Smooth muscle cell (in vitro differentiated cells): ENCODE results near the gene DAPK2. TPM values are rescaled to one million over a fixed set of nuclear protein-coding genes. Genes with fewer than 3 reads are reported as not detected.

ENCODE experiments used
- DNase-seq: peaks from one replicate; lab custom pipeline; 2025; ENCODE audit not compliant: unreplicated experiment; lab: John Stamatoyannopoulos, UW
- H2AFZ ChIP-seq: fragments of 200-600 bp; sonication (generic); 2 replicates; pipeline ENCODE4 v1.6.0; 2016; ENCODE audit warnings: antibody characterized with exemption, low read depth, mild to moderate bottlenecking
- H3F3A ChIP-seq: fragments of 200-600 bp; sonication (generic); 2 replicates; pipeline ENCODE4 v1.6.0; 2017; ENCODE audit warnings: antibody characterized with exemption, low read depth
- H3K27ac ChIP-seq: fragments of 200-600 bp; sonication (generic); 2 replicates; pipeline ENCODE4 v1.5.1; 2016; ENCODE audit warnings: low read depth, mild to moderate bottlenecking
- H3K27me3 ChIP-seq: fragments of 200-600 bp; sonication (generic); 2 replicates; pipeline ENCODE4 v1.6.1; 2016; ENCODE audit warnings: low read depth, mild to moderate bottlenecking
- H3K36me3 ChIP-seq: fragments of 200-600 bp; sonication (generic); 2 replicates; pipeline ENCODE4 v1.5.1; 2016; ENCODE audit warnings: low read depth
- H3K4me1 ChIP-seq: fragments of 200-600 bp; sonication (generic); 2 replicates; pipeline ENCODE4 v1.5.1; 2016; ENCODE audit warnings: low read depth
- H3K4me2 ChIP-seq: fragments of 200-600 bp; sonication (generic); 2 replicates; pipeline ENCODE4 v1.6.0; 2016; ENCODE audit warnings: mild to moderate bottlenecking
- H3K4me3 ChIP-seq: fragments of 200-600 bp; sonication (generic); 2 replicates; pipeline ENCODE4 v1.5.1; 2016; ENCODE audit warnings: mild to moderate bottlenecking
- H3K79me2 ChIP-seq: fragments of 200-600 bp; sonication (generic); 2 replicates; pipeline ENCODE4 v1.6.0; 2016; ENCODE audit warnings: low read depth, mild to moderate bottlenecking
- H3K9ac ChIP-seq: fragments of 200-600 bp; sonication (generic); 2 replicates; pipeline ENCODE4 v1.6.0; 2016; ENCODE audit warnings: low read depth
- H3K9me3 ChIP-seq: fragments of 200-600 bp; sonication (generic); replicated peaks from 2 replicates; pipeline ENCODE4 v1.5.1; 2016; ENCODE audit warnings: low read depth
- H4K20me1 ChIP-seq: fragments of 200-600 bp; sonication (generic); 2 replicates; pipeline ENCODE4 v1.6.0; 2016; ENCODE audit warnings: low read depth
- CTCF ChIP-seq: fragments of 200-600 bp; sonication (generic); IDR thresholded peaks from 2 replicates; pipeline ENCODE4 v1.5.1; 2017; ENCODE audit warnings: borderline replicate concordance, mild to moderate bottlenecking, antibody characterized with exemption; ENCODE audit not compliant: insufficient read depth, poor library complexity, severe bottlenecking
- WGBS: methylation state at CpG from one replicate; pipeline ENCODE4 v1.1.7; 2016; ENCODE audit warnings: low lambda C conversion rate; 5-methylcytosine and 5-hydroxymethylcytosine counted together
- polyA plus RNA-seq: library from polyadenylated mRNA; unstranded; fragments of >200 nt; fragmentation: Nextera tagmentation; extraction: Ambion mirVana; gene quantifications from 2 replicates; pipeline ENCODE4 v1.2.1, GENCODE V29; 2016
- total RNA-seq: library from RNA; depleted of rRNA; stranded (reverse); fragments of >200 nt; gene quantifications from 2 replicates; pipeline ENCODE4 v1.2.3, GENCODE V29; 2014

DAPK2 gene
- total and polyA plus RNA-seq, 2 experiments from 2014 or later = not detected

GRCh38 chr15:64034519-64034918 lies 11.8 kb downstream of the DAPK2 start:
- H3K27me3 ChIP-seq = no peaks in the 10 kb centered on the region
- WGBS = 56% methylated on average over 4 of the region's 4 CpGs
- H3F3A ChIP-seq = no peaks in the 10 kb centered on the region
- H2AFZ ChIP-seq = no peak overlapping the region
- no peak overlapping the region for H3K4me2 ChIP-seq
- H4K20me1 ChIP-seq = no peaks in the 10 kb centered on the region
- DNase-seq = no peak
- H3K4me3 ChIP-seq = no peak overlapping the region
- no peaks in the 10 kb centered on the region for H3K79me2 ChIP-seq
- no peaks in the 10 kb centered on the region for H3K36me3 ChIP-seq
- H3K27ac ChIP-seq = no peak overlapping the region
- H3K9ac ChIP-seq = no peak overlapping the region
- no peak for TF ChIP-seq CTCF
- H3K4me1 ChIP-seq = no peaks in the 10 kb centered on the region
- H3K9me3 ChIP-seq = no peaks in the 10 kb centered on the region

GRCh38 chr15:64032329-64032728 lies 14.0 kb downstream of the DAPK2 start:
- H3K9ac ChIP-seq = no peak overlapping the region
- H3K4me1 ChIP-seq = peaks cover 3% of the 10 kb centered on the region
- no peaks in the 10 kb centered on the region for H3K9me3 ChIP-seq
- WGBS = 88% methylated on average over 5 of the region's 5 CpGs
- H3K4me2 ChIP-seq = no peak overlapping the region
- H3F3A ChIP-seq = no peaks in the 10 kb centered on the region
- no peak overlapping the region for H3K27ac ChIP-seq
- no peaks in the 10 kb centered on the region for H3K27me3 ChIP-seq
- H3K4me3 ChIP-seq = no peak overlapping the region
- no peaks in the 10 kb centered on the region for H3K79me2 ChIP-seq
- H4K20me1 ChIP-seq = no peaks in the 10 kb centered on the region
- H2AFZ ChIP-seq = no peak overlapping the region
- no peaks in the 10 kb centered on the region for H3K36me3 ChIP-seq
- TF ChIP-seq CTCF = no peak
- no peak for DNase-seq

GRCh38 chr15:64030123-64030522 lies 16.2 kb downstream of the DAPK2 start:
- Histone ChIP-seq H3K27me3 (no peaks in the 10 kb centered on the region), H3K79me2 (no peaks in the 10 kb centered on the region), H3K4me3 (no peak overlapping the region), H3K36me3 (no peaks in the 10 kb centered on the region), H3K9ac (no peak overlapping the region), H4K20me1 (no peaks in the 10 kb centered on the region), H3K9me3 (no peaks in the 10 kb centered on the region), H3F3A (no peaks in the 10 kb centered on the region), H2AFZ (no peak overlapping the region), H3K27ac (no peak overlapping the region), H3K4me2 (no peak overlapping the region), H3K4me1 (peaks cover 3% of the 10 kb centered on the region)
- TF ChIP-seq CTCF = no peak
- WGBS = 96% methylated on average over 4 of the region's 4 CpGs
- no peak for DNase-seq

- no peak overlapping the region for H3K4me3 ChIP-seq
- H3K4me1 ChIP-seq = peaks cover 3% of the 10 kb centered on the region
- no peak overlapping the region for H3K9ac ChIP-seq
- H3K4me2 ChIP-seq = no peak overlapping the region
- no peaks in the 10 kb centered on the region for H3F3A ChIP-seq
- H3K79me2 ChIP-seq = no peaks in the 10 kb centered on the region
- no peak overlapping the region for H3K27ac ChIP-seq
- H2AFZ ChIP-seq = no peak overlapping the region
- no peaks in the 10 kb centered on the region for H4K20me1 ChIP-seq
- no peak for DNase-seq
- no peak for TF ChIP-seq CTCF
- 95% methylated on average over 4 of the region's 4 CpGs for WGBS
- no peaks in the 10 kb centered on the region for H3K9me3 ChIP-seq
- no peaks in the 10 kb centered on the region for H3K36me3 ChIP-seq
- no peaks in the 10 kb centered on the region for H3K27me3 ChIP-seq
These were observed 16.7 kb downstream of the DAPK2 start for GRCh38 chr15:64029633-64030032.
